Adrenal gland (tissue), 5 donors: ENCODE measurements around the gene BRD7.

Source experiments
- CTCF ChIP-seq, 6 experiments: fragments of 450-650 bp in 4 of 6; fragments of 200-600 bp in 2 of 6; sonication (generic) in 1 of 6; IDR thresholded peaks; 1 replicate in 5 of 6; 2 replicates in 1 of 6; pipeline versions ENCODE4 v1.5.1 to v1.8.0; 2016 to 2021; ENCODE audit warnings: antibody characterized with exemption in 6 of 6, mild to moderate bottlenecking in 2 of 6, moderate library complexity in 1 of 6
- POLR2A ChIP-seq, 2 donors: fragments of 450-650 bp; IDR thresholded peaks; one replicate each; pipeline ENCODE4 v1.6.1; 2017; ENCODE audit warnings: antibody characterized with exemption in 2 of 2, mild to moderate bottlenecking in 2 of 2, moderate library complexity in 1 of 2
- donor health status: DM: no; HTN: no; CAD: no.

GRCh38 chr16:50298591-50299507 is 69.9 kb downstream of the BRD7 start:
- TF ChIP-seq CTCF (IDR thresholded peaks at IDR 0.05) (no peak), POLR2A (IDR thresholded peaks at IDR 0.05) (no peak)
